Endothelial cell of umbilical vein (primary cell): ENCODE results near the gene GPR78. TPM values are rescaled to one million over a fixed set of nuclear protein-coding genes. Genes with fewer than 3 reads are reported as not detected.

Experiments
- BruUV-seq: library from RNA; stranded (reverse); fragments of 400-500 nt; replicated peaks from 2 replicates; lab custom pipeline; 2021; lab: Mats Ljungman, UMichigan
- CTCF ChIA-PET: fragments of 300-600, 350-600 bp; sonication (Branson Sonifier 250); formaldehyde crosslinking; loops from one replicate; lab custom pipeline; 2021; ENCODE audit warnings: antibody characterized with exemption, inconsistent platforms; lab: Charles Lee
- POLR2A ChIA-PET: fragments of 300-600, 350-600 bp; sonication (Branson Sonifier 250); formaldehyde crosslinking; loops from one replicate; lab custom pipeline; 2021; ENCODE audit warnings: antibody characterized with exemption, inconsistent platforms; lab: Charles Lee
- DNase-seq: peaks from one replicate; pipeline ENCODE4 v3.0.0-alpha.2; 2011; ENCODE audit warnings: low read depth, low spot score
- FAIRE-seq: peaks from 2 replicates; lab custom pipeline; 2011; peaks lifted over from hg19 to GRCh38; lab: Jason Lieb, UNC
- H2AFZ ChIP-seq: 2 replicates; pipeline ENCODE4 v1.6.0; 2012; ENCODE audit warnings: low read depth, low read length, control low read depth, inconsistent platforms
- H3K27ac ChIP-seq: 2 replicates; pipeline ENCODE4 v1.5.1; 2011; ENCODE audit warnings: low read depth, mild to moderate bottlenecking, control low read depth, low read length, moderate library complexity; ENCODE audit not compliant: insufficient read depth
- H3K27me3 ChIP-seq, 2 experiments: 2 replicates each; pipeline versions ENCODE4 v1.6.0 to v1.6.1; 2011; ENCODE audit warnings: low read length in 2 of 2, mixed read lengths in 1 of 2; ENCODE audit not compliant: control insufficient read depth in 2 of 2, insufficient read depth in 2 of 2
- H3K36me3 ChIP-seq, 2 experiments: 2 replicates in 1 of 2; 3 replicates in 1 of 2; pipeline ENCODE4 v1.5.1; 2011; ENCODE audit warnings: low read length in 2 of 2, mild to moderate bottlenecking in 1 of 2, moderate library complexity in 1 of 2; ENCODE audit not compliant: control insufficient read depth in 2 of 2, insufficient read depth in 2 of 2; ENCODE audit errors: extremely low read depth in 1 of 2
- H3K4me1 ChIP-seq: 3 replicates; pipeline ENCODE4 v1.5.1; 2011; ENCODE audit warnings: mild to moderate bottlenecking, low read length; ENCODE audit not compliant: control insufficient read depth, insufficient read depth; ENCODE audit errors: extremely low read depth
- H3K4me2 ChIP-seq: 2 replicates; pipeline ENCODE4 v1.6.1; 2011; ENCODE audit warnings: low read length, control low read depth, mixed read lengths; ENCODE audit not compliant: insufficient read depth
- H3K4me3 ChIP-seq, 3 experiments: fragments of 200-600 bp in 1 of 3; sonication (generic), shearing (Covaris generic) in 1 of 3; replicated peaks in 1 of 3; 2 replicates each; pipeline ENCODE4 v1.5.1; 2011 to 2016; ENCODE audit warnings: control low read depth in 3 of 3, low read length in 3 of 3, mild to moderate bottlenecking in 2 of 3, inconsistent platforms in 1 of 3, low read depth in 1 of 3, moderate library complexity in 1 of 3; ENCODE audit not compliant: insufficient read depth in 1 of 3
- H3K79me2 ChIP-seq: 2 replicates; pipeline ENCODE4 v1.6.0; 2012; ENCODE audit warnings: low read length, inconsistent platforms; ENCODE audit not compliant: control insufficient read depth, insufficient read depth
- H3K9ac ChIP-seq: replicated peaks from 2 replicates; pipeline ENCODE3; 2011; ENCODE audit warnings: low read length, control low read depth; ENCODE audit not compliant: insufficient read depth; ENCODE audit errors: extremely low read depth
- H3K9me1 ChIP-seq: replicated peaks from 3 replicates; pipeline ENCODE4 v1.6.0; 2011; ENCODE audit warnings: mild to moderate bottlenecking, low read length; ENCODE audit not compliant: control insufficient read depth, insufficient read depth; ENCODE audit errors: extremely low read depth
- H3K9me3 ChIP-seq: replicated peaks from 2 replicates; pipeline ENCODE4 v1.5.1; 2012; ENCODE audit warnings: low read length, inconsistent platforms; ENCODE audit not compliant: control insufficient read depth, insufficient read depth
- H4K20me1 ChIP-seq: replicated peaks from 2 replicates; pipeline ENCODE3; 2011; ENCODE audit warnings: mild to moderate bottlenecking, low read length; ENCODE audit not compliant: control insufficient read depth, insufficient read depth; ENCODE audit errors: extremely low read depth
- EZH2 ChIP-seq: IDR thresholded peaks from 2 replicates; pipeline ENCODE4 v1.6.1; 2012; ENCODE audit warnings: borderline replicate concordance, low read depth, mild to moderate bottlenecking, moderate library complexity, low read length, inconsistent platforms; ENCODE audit not compliant: severe bottlenecking
- FOS ChIP-seq: IDR thresholded peaks from 2 replicates; pipeline ENCODE4 v1.6.1; 2011; ENCODE audit warnings: mild to moderate bottlenecking, low read length, moderate library complexity, borderline replicate concordance; ENCODE audit not compliant: insufficient read depth
- GATA2 ChIP-seq: IDR thresholded peaks from 2 replicates; pipeline ENCODE4 v1.7.0; 2011; ENCODE audit warnings: low read depth, mild to moderate bottlenecking, moderate library complexity, mixed read lengths, low read length; ENCODE audit not compliant: insufficient read length, insufficient read depth
- JUN ChIP-seq: IDR thresholded peaks from 2 replicates; pipeline ENCODE4 v1.6.1; 2011; ENCODE audit warnings: borderline replicate concordance, low read depth; ENCODE audit not compliant: insufficient read length, insufficient read depth
- MYC ChIP-seq: IDR thresholded peaks from one replicate; pipeline ENCODE4 v1.6.1; 2011; ENCODE audit warnings: mild to moderate bottlenecking, low read depth, low read length
- POLR2A ChIP-seq: IDR thresholded peaks from 2 replicates; pipeline ENCODE4 v1.6.1; 2012; ENCODE audit warnings: low read depth, mild to moderate bottlenecking, control low read depth, low read length
- POLR2AphosphoS5 ChIP-seq: IDR thresholded peaks from 2 replicates; pipeline ENCODE4 v1.6.1; 2012; ENCODE audit warnings: low read depth, mild to moderate bottlenecking, control low read depth, low read length, moderate library complexity; ENCODE audit not compliant: insufficient read depth
- dilution Hi-C: fragments of 300-500 bp; cut with MboI; formaldehyde crosslinking; loops from one replicate; pipeline ENCODE4 v1.15.0; 2019; ENCODE audit warnings: low sequenced_read_pairs; ENCODE audit not compliant: extremely low pct_ligation_motif_present
- intact Hi-C: fragments of 100-400 bp; cut with micrococcal nuclease; formaldehyde crosslinking; loops from one replicate; pipeline ENCODE4 v1.10.0; 2022
- polyA plus RNA-seq, 4 experiments: library from polyadenylated mRNA; depleted of rRNA in 3 of 4; stranded (reverse) in 3 of 4; unstranded in 1 of 4; fragments of >200 nt; gene quantifications; 2 replicates each; pipeline versions ENCODE4 v1.2.1 to v1.2.3, GENCODE V29; 2011 to 2012; ENCODE audit warnings: missing spikeins in 1 of 4
- total RNA-seq: library from RNA; stranded (reverse); gene quantifications from 2 replicates; pipeline ENCODE4 v1.2.3, GENCODE V29; 2021
- TF ChIP-seq, protein P1 (sequence below): IDR thresholded peaks from 2 replicates; pipeline ENCODE4 v1.6.1; 2011; ENCODE audit not compliant: insufficient read depth, insufficient read length

Gene GPR78
- total and polyA plus RNA-seq, 2 donors (not counting 3 experiments of a cell fraction or from before 2014, with no cell fraction given), result not detected

- no peaks in the 10 kb centered on the region for H4K20me1 ChIP-seq
- H3K4me3 ChIP-seq, result no peak overlapping the region
- POLR2A ChIA-PET, result no interaction called here
- H3K9me3 ChIP-seq, result no peaks in the 10 kb centered on the region
- H3K9ac ChIP-seq, result no peak overlapping the region
- DNase-seq (no peak), FAIRE-seq (no peak)
- no peaks in the 10 kb centered on the region for H3K36me3 ChIP-seq
- H3K27me3 ChIP-seq, result no peaks in the 10 kb centered on the region
- no peaks in the 10 kb centered on the region for H3K4me1 ChIP-seq
- intact Hi-C loops (loop anchor here (1.0 kb wide), 1 partner anchor 80 kb away; no protein-coding TSS in a partner anchor), dilution Hi-C loops (no loop called here)
- BruUV-seq, result no TSS peak
- TF ChIP-seq POLR2A (no peak), MYC (no peak), FOS (no peak), EZH2 (no peak), POLR2AphosphoS5 (no peak), JUN (no peak), GATA2 (no peak)
- TF ChIP-seq, protein P1, sequence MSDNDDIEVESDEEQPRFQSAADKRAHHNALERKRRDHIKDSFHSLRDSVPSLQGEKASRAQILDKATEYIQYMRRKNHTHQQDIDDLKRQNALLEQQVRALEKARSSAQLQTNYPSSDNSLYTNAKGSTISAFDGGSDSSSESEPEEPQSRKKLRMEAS, result no peak
- CTCF ChIA-PET, result interaction anchor here (3.5 kb wide), 1 partner anchor 79 kb away, joined by 28 read pairs; no protein-coding TSS in a partner anchor
- no peak overlapping the region for H3K27ac ChIP-seq
- H3K4me2 ChIP-seq, result no peak overlapping the region
- no peaks in the 10 kb centered on the region for H3K9me1 ChIP-seq
- no peaks in the 10 kb centered on the region for H3K79me2 ChIP-seq
- H2AFZ ChIP-seq, result no peak overlapping the region
Observed at GRCh38 chr4:8547912-8548730, 32.1 kb upstream of the GPR78 start.
